ENCODE results near the gene HMG20A. TPM values are rescaled to one million over a fixed set of nuclear protein-coding genes. Genes with fewer than 3 reads are reported as not detected.

Gene HMG20A
- polyA plus RNA-seq, 10 donors = 33.2 to 65.7 (median 48.5) TPM

DNA sequence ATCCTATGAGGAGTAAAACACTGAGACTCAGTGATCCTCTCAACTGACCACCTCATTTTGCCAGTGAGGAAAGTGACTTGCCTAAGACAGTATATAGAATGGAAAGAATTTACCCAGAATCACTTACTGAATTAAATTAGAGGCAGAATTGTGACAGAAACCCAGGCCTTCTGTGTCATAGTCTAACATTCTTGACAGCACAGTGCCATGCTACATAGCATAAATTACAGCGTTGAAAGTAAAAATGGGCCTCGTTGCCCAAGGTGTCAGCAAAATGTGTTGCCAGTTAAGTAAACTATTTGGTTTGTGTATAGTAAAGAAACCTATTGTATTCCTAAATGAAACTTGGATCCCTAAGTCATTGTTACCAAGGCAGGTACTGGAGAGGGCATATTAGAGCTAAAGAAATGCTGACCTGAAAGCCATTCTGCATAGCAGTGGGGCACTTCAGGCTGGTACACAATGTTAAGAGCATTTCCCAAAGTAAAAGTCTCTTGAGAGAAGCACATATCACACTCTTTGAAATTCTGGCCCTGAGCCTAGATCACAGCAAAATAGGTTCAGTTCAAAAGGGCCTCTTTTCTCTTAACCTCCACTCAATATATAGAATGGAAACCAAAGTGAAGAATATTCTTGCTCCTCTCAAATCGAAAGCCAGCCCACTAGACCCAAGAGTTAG lies 53.8 kb downstream of the HMG20A start:
- DNase-seq = no peak

DNA sequence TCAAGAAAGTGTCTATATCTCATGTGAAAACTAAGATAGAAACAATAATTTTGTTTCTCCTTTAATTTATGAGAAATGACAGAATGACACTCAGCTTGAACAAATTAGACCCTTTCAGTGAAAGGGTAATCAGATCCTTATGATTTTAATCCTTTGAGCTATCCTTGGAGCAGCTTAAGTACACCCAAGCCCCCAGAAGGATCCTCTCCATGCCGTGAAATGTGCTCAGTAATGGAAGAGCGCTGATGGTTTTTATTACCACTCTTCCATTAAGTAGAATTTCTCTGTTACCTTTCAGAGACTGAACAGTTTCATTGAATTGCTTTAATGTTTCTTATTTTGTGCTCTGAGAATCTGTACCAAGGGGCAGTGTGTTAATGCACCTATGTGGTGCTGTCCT lies 54.3 kb downstream of the HMG20A start:
- no peak for DNase-seq

DNA sequence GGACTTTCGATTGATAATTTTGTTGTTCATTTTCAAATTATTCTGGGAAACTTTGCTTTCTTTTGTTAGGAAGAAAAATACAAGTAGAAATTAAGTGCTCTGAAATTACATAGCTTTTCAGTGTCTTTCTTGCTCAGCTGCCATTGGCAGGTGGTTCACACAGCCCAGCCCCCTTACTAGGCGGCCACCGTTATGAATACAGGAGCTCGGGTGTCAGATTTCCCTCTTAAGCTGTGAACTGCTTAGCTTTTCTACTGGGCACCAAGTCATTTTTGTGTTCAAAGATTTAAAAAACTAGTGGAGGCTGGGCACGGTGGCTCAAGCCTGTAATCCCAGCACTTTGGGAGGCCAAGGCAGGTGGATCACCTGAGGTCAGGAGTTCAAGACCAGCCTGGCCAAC lies 55.2 kb downstream of the HMG20A start:
- DNase-seq = no peak

DNA sequence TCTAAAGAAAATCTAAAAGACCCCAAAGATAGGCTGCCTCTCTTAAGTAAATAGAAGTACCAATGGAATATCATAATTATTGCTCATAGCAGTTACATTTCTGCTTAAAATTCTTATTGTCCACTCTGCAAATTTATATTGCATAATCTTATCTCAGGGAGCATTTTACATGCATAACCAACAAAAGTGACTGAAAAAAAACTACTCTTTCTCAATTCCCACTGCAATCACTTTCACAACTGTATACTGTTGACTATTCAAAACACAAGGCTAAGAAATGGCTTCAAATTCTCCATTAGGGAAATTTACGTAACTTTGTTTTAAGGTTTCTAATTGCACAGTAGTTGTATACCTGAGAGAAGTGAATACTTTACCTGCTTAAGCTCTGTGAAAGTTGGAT lies 56.3 kb downstream of the HMG20A start:
- DNase-seq = no peak

DNA sequence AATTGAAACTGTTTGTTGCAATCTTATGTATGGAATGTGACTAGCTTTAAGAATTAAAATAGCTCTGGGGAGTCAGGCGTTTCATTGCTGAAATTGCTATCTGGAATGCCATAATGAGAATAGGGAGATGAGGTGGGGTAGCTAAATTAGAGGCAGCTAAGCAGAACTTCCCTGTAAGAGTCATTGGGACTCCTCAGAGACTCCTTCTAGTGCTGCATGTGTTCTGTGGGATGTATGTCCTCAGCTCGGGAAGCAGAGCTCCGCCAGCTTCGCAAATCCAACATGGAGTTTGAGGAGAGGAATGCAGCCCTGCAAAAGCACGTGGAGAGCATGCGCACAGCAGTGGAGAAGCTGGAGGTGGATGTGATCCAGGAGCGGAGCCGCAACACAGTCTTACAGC lies 57.4 kb downstream of the HMG20A start:
- DNase-seq = no peak

DNA sequence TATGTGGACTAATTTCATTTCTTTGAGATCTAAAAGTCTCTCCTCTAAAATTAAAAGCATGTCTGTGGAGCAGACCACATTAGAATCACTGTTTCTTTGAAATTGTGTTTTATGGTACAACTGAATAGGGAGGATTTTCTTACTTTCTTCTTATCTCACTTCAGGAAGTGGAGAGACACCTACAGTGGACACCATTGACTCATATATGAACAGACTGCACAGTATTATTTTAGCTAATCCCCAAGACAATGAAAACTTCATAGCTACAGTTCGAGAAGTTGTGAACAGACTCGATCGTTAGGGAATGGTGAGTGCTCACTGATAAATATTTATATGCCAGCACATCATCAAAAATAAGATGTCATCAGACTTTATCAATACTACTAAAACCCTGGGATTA lies 58.3 kb downstream of the HMG20A start:
- no peak for DNase-seq

DNA sequence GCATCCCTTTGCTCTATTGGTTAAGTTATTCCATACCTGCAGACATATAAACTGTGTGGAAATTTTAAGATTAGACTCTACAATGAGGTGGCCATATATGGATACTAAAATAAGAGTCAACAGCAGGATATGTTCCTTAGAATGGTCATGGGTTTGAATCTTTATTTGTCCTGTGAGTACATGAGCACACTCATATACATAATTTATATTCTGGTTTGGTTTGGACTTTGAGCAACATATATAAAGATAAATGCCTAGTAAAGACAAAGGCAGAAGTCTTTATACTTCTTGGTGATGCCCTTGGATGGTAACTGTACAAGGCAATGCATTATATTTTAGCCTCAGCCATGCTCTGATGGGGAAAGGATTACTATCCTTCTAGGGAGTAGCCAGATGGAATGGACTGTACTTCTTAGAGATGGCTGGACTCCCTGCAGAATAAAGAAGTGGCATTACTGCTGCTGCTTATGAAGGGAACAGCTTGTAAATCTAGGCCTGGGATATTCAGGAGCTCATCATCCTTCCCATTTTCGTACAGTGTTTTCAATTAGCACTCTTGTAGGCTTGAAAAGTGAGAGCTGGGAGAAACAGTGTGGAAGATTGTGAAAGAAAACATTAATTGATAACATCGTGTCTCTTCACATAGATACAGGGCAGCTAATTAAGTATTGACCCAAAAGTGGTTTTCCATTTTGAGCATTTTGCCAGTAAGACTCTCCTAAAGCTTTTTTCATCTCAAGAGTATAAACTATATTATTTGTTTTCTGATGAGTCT lies 60.4 kb downstream of the HMG20A start:
- DNase-seq = no peak

DNA sequence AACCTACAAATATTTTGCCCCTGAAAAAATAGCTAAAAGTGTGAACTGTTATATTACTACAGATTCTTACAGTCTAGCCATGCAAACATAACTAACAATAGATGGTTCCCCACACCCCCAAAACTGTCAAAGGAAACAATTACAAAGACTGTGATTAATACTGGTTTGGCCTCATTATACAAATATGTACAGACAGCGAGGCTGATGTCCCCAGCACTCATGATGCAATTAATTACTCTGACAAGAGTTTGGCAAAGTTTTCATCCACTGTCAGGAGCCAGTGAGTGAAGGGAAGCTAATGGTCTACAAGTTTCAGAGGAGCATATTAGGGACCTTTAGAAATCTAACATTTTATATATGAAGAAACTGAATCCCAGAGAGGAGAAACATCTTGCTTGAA lies 61.0 kb downstream of the HMG20A start:
- DNase-seq = peak in 1 of 3 donors; percentile 65

DNA sequence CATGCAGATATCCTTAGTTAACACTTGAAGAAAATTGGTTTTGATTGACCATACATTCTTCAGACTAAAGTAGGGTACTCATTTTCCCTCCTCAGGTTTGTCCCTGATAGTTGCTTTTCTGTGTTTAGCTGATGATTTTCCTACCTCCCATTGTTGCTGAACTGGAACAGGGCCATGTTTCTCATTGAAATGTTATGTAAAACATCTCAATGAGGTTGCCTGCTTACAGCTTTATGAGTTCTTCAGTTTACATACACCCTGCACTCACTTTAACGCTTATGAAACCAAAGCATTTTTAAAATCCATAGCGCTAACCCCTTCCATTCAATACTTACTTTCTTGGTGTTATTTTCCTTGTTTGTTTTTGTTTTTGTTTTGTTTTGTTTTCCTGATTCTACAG lies 61.9 kb downstream of the HMG20A start:
- peak in 2 of 3 donors; percentile 63 to 74 for DNase-seq

DNA sequence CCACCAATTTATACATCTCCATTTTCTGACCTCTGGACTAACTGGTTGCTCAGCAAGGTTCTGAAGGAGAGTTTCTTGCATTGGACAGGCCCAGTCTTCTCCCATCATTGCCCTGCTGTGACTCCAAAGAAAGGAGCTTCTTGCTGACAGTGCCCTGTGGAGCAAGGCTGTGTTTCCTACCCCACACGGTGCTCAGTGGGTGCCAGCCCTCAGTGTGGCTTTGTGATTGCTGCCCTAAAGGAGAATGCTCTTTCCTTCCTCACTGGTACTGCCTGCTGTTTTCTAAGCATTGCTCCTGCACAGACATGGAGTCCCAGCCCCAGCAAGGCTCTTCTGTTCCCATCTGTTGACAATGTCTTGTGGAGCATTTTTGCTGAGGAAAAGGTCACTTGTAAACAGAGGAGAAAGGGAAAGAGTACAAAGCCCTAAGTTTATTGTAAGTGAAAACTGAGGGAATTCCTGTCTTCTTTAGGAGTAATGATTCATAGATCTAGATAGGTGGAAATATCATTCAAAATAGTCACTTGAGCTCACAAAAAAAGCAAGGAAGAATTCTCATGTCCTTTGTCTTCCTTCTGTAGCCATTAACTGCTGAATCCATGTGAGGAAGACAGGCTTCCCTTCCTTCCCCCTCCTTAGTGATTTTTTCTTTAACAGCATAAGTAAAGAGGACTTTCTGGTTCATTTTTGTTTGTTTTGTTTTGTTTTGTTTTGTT lies 62.9 kb downstream of the HMG20A start:
- no peak for DNase-seq

DNA sequence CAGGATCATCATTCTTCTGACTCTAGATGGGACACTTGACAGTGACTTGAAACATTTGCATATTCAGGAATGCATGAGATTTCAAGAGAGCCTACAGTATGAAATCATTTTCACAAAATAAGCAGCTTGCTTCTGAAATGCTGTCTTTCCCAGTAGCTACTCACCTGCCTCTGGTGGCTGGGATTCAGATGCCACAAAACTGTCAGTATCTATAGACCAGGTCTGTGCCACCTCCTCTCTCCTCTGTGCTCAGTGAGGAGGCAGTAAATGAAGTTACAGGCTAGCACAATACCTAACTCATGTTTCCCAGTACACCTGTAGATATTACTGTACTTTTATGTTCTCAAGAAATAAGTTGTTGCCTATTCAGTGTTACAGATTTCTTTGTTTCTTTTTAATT lies 64.3 kb downstream of the HMG20A start:
- DNase-seq = no peak

DNA sequence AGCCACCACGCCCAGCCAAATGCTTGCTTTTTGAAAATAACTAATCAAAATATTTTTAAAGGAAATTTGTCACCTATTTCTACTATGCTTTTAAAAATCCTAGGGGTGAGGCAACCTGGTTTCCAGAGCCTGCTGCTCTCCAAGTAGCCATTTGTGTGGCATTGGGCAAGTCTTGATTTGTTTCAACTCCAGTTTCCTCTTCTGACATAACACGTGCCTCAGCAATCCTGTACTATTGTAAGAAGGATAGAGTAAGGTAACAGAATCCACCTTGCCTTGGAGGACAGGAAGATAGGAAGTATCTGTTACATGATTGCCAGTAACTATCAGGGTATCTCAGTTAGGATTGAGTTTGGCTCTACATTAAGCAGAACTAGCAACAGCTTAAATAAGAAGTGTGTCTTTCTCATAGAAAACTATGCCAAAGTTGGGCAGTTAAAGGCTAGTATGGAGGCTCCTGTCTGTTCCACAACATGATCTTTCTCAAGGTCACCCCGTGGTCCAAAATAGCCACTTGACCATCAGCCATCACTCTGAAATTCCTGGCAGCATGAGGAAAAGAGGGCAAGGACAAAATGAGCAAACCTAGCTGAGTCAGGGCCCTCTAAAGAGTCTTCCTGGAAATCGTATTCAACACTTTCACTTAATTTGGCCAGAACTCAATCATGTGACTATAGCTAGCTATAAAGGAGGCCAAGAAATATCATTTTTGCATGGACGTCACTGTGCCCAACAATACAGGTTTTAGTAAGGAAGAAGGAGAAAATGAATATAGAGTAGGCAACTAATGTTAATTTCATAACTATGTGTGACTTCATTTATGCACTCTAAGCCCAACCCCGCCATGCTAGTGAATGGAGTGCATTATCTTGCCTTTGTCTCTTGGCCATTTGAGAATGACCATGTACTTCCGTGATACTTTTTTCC lies 66.1 kb downstream of the HMG20A start:
- DNase-seq = no peak

DNA sequence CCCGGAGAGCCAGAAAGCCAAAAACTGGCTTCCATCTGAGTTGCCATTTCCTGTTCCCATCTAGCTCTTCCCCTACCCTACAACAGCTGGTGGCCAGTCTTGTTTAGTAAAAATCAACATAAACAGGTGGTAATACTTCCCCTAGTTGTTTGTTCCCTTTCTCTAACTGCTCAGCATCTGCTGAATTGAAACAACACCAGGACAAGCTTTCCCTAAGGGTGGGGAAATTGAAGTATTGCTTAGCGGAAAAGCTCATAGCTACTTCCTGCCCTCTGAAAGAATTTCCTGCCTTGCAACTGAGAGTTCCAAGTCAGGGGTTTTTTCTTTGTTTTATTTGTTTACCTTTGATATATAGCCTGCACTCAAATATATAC lies 66.8 kb downstream of the HMG20A start:
- no peak for DNase-seq

DNA sequence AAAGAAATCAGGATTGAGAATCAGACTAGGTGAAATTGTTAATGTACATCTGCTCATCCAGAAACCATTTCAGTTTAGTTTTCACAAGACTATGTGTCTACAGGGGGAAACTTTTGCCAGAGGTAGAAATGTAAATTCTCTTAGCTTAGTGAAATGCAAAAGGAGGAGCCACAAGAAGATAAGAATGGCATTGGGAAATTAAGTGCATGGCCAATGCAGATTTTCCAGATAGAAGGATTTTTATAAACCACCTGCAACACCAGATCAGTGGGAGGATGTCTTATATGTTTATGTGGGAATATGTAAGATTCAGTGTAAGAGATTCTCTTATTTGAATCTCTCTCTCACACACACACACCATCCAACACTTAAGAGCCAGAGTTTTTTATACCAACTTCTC lies 67.2 kb downstream of the HMG20A start:
- DNase-seq = no peak

DNA sequence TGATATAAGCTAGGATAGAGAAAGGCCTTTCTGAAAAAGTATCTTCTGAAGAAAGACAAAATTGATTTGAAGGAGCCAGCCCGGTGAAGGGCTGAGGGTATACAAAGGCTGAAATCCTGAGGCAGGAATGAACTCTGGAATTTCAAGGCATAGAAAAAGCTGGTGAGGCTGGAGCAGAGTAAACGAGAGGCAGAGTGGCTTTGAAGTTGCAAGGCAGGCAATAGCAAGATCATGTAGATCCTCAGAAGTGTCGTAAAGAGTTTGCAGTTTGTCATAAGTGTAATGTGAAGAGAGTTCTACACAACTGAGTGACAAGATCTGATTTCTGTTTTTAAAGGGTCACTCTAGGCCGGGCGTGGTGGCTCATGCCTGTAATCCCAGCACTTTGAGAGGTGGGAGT lies 69.0 kb downstream of the HMG20A start:
- DNase-seq = no peak

DNA sequence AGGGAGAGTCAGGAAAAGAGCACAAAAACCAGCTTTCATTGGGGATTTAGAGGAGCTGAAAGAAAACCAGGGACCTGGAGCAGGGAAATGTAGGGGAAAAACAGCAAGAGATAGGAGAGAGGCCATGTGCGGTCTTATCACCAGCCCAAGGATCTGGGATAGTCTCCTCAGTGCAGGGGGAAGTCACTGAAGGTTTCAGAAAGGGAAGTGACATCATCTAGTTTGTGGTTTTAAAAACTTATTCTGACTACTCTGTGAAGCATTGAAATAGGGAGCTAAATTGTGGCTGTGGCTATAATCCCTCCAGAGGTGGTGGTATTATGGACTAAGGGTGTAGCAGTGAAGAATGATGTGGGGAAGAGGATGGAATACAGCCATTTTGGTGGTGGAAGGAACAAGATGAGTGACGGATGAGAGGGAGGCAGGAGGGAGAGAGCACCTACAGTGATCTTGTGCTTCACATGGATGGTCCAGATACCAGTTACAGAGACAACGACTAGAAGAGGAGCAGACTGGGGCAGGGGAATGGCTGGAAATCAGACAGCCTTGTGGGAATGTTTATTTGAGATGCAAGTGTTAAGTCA lies 72.7 kb downstream of the HMG20A start:
- no peak for DNase-seq

DNA sequence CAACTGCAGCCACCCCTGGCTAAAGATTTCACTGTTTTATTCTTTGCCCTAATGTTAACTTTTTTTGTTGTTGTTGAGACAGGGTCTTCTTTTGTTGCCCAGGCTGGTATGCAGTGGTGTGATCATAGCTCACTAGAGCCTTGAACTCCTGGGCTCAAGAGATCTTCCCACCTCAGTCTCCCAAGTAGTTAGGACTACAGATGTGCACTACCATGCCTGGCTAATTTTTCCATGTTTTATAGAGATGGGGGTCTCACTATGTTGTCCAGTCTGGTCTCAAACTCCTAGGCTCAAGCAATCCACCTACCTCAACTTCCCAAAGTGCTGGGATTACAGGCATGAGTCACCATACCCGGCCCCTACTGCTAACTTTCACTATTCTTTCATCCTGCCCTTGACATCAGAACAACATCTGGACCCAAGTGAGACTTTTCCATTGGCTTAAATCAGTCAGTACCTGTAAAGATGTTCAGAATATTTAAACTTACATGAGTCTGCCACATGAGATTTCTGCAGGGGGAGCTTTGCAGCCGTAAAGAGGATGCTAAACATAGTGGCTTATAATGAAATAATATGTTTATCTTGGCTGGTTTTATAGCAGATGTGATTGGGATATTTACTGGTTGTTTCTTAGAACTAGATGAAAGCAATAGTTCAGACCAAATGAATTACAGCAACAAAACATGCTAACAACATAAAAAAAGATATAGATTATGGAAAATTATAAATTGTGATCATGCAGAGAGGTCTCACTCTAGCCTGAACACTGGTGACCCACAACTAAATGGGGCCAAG lies 73.6 kb downstream of the HMG20A start:
- no peak for DNase-seq

DNA sequence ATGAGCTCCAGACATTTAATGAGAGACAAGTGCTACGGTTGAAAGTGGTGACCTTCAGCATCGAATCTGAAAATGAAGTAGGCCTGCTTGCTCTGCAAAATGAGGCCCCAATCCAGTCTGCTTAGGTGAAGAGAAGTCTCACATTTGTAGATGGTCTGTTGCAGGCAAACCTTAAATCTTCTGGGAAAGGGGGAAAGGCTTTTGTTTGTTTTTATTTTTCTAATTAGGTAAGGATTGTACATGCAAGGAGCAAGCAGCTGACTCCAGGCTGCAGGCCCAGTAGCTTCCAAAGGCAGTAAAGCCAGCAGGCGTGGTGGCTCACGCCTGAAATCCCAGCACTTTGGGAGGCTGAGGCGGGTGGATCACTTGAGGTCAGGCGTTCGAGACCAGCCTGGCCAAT lies 74.3 kb downstream of the HMG20A start:
- no peak for DNase-seq

DNA sequence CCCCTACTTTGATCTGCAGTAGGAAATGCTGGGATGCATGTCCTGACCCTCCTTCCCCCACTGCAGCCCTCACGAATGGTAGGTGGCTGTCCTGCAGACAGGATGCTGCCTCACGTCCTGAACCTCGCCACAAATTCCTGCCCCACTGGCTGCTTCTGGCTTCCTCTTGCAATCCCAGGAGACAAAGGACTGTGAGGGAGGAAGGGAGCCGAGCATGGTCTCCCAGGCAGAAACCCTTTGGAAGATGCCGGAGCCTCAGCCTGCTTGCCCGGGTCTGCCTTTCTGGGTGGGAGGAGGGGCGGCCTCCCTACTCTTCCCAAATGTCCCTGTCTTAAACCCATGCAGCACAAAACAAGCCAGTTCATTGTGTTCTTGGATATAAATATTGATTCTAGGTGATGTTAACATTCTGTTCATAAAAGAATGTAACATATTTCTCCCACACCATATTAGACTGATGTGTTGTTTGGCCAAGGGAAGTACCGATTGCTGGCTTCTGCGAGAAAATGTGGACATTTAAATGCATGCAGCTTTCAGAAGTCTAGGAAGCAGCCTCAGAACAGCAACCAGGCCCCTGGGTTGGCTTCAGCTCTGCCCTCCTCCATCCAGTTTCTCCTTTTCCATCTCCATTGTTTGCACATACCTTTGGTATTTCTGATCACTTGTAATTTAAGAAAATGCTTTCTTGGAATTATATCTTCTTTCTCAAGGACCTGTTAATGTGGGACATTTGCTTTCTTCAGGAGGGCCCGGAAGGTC lies 75.3 kb downstream of the HMG20A start:
- DNase-seq = peak; percentile 54 to 86 (median 69)

DNA sequence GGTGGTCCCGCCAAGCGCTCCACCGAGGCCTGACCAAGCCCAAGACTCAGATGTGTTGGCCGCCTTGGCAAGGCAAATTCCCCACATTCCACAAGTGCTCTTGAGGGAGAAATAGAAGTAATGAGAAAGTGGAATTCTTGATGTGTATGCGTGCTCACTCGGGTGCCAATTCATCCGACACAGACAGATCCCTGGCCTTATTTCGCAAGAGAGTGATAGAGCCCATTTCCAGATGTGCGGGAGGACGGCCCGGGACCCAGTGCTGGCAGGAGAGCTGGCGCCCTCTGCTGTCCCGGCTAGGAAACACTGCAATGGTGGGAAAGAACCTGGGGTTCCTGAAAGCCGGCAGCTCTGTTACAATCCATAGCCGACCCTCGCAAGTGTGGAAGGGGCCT lies 76.0 kb downstream of the HMG20A start:
- DNase-seq = peak; percentile 94 to 97 (median 97)

Measured in muscle of back (tissue), 11 donors.